HepG2 (cell line): ENCODE data around the gene TRAPPC4. TPM values are rescaled to one million over a fixed set of nuclear protein-coding genes. Genes with fewer than 3 reads are reported as not detected.

Experiments used
- AGO1 ChIP-seq: fragments of 200-400 bp; formaldehyde crosslinking; IDR thresholded peaks from 2 replicates; pipeline ENCODE4 v1.6.1; 2017; ENCODE audit warnings: mild to moderate bottlenecking, low read depth, low read length, moderate library complexity; ENCODE audit not compliant: poor library complexity, severe bottlenecking
- ATF2 ChIP-seq: sonication (generic); formaldehyde crosslinking; IDR thresholded peaks from 2 replicates; pipeline ENCODE4 v1.4.0; 2020; ENCODE audit warnings: missing genetic modification reagents
- CERS6 ChIP-seq: sonication (generic); formaldehyde crosslinking; IDR thresholded peaks from 2 replicates; pipeline ENCODE4 v1.5.0; 2020; ENCODE audit warnings: missing genetic modification reagents
- FIP1L1 ChIP-seq: fragments of 200-400 bp; formaldehyde crosslinking; IDR thresholded peaks from 2 replicates; pipeline ENCODE4 v1.6.1; 2018; ENCODE audit warnings: low read depth, mild to moderate bottlenecking, low read length, moderate library complexity, borderline replicate concordance; ENCODE audit not compliant: insufficient read depth
- FOXO1 ChIP-seq: sonication (generic); formaldehyde crosslinking; IDR thresholded peaks from 2 replicates; pipeline ENCODE4 v1.4.0; 2020; ENCODE audit warnings: missing genetic modification reagents
- RBM39 ChIP-seq: fragments of 200-400 bp; formaldehyde crosslinking; IDR thresholded peaks from one replicate; pipeline ENCODE4 v1.6.1; 2018; ENCODE audit warnings: antibody characterized with exemption, mild to moderate bottlenecking, low read depth, low read length; ENCODE audit not compliant: poor library complexity, severe bottlenecking
- REXO4 ChIP-seq: sonication (generic); formaldehyde crosslinking; IDR thresholded peaks from 2 replicates; pipeline ENCODE4 v1.8.0; 2022; ENCODE audit warnings: missing genetic modification reagents, mild to moderate bottlenecking, borderline replicate concordance
- SETDB1 ChIP-seq: sonication (generic); formaldehyde crosslinking; IDR thresholded peaks from 2 replicates; pipeline ENCODE4 v1.5.1; 2020; ENCODE audit warnings: missing genetic modification reagents, mild to moderate bottlenecking, borderline replicate concordance
- TEF ChIP-seq: sonication (generic); formaldehyde crosslinking; IDR thresholded peaks from 2 replicates; pipeline ENCODE4 v1.5.0; 2020; ENCODE audit warnings: missing genetic modification reagents
- ZMYM2 ChIP-seq: sonication (generic); formaldehyde crosslinking; IDR thresholded peaks from 2 replicates; pipeline ENCODE4 v1.8.0; 2022; ENCODE audit warnings: mild to moderate bottlenecking, missing genetic modification reagents
- ZNF543 ChIP-seq: sonication (generic); formaldehyde crosslinking; IDR thresholded peaks from 2 replicates; pipeline ENCODE4 v1.4.0; 2020; ENCODE audit warnings: mild to moderate bottlenecking, missing genetic modification reagents
- ZNF547 ChIP-seq: sonication (generic); formaldehyde crosslinking; IDR thresholded peaks from 2 replicates; pipeline ENCODE4 v1.5.1; 2020; ENCODE audit warnings: mild to moderate bottlenecking, missing genetic modification reagents
- ZNF572 ChIP-seq: sonication (generic); formaldehyde crosslinking; IDR thresholded peaks from 2 replicates; pipeline ENCODE4 v1.5.1; 2020; ENCODE audit warnings: mild to moderate bottlenecking, missing genetic modification reagents
- ZNF589 ChIP-seq: sonication (generic); formaldehyde crosslinking; conservative IDR thresholded peaks from 2 replicates; pipeline ENCODE4 v1.8.0; 2022; ENCODE audit warnings: mild to moderate bottlenecking, moderate library complexity, missing genetic modification reagents
- ZNF775 ChIP-seq: sonication (generic); formaldehyde crosslinking; IDR thresholded peaks from 2 replicates; pipeline ENCODE4 v1.4.0; 2020; ENCODE audit warnings: missing genetic modification reagents, mild to moderate bottlenecking, moderate library complexity, borderline replicate concordance
- ZNF850 ChIP-seq: sonication (generic); formaldehyde crosslinking; conservative IDR thresholded peaks from 2 replicates; pipeline ENCODE4 v1.9.0; 2021; ENCODE audit warnings: mild to moderate bottlenecking, missing genetic modification reagents
- ZSCAN5A ChIP-seq: sonication (generic); formaldehyde crosslinking; IDR thresholded peaks from 2 replicates; pipeline ENCODE4 v1.8.0; 2022; ENCODE audit warnings: mild to moderate bottlenecking, missing genetic modification reagents, borderline replicate concordance
- polyA plus RNA-seq, 8 experiments: library from polyadenylated mRNA; depleted of rRNA in 3 of 8; stranded (reverse) in 7 of 8; unstranded in 1 of 8; fragments of >200 nt; fragmentation: Illumina TruSeq in 4 of 8; extraction: Trizol in 4 of 8; gene quantifications; 2 replicates each; pipeline versions ENCODE4 v1.2.1 to v1.2.3, GENCODE V29; 2011 to 2016; ENCODE audit warnings: low read depth in 4 of 8, missing spikeins in 1 of 8, mixed read lengths in 1 of 8; ENCODE audit not compliant: insufficient read depth in 1 of 8
- total RNA-seq, 5 experiments: library from RNA; depleted of rRNA; stranded (reverse); fragments of >200 nt; fragmentation: Illumina TruSeq; extraction: Trizol; gene quantifications; 2 replicates each; pipeline ENCODE4 v1.2.3, GENCODE V29; 2016; ENCODE audit warnings: low read depth in 1 of 5
- TF ChIP-seq, protein P1 (sequence below): sonication (generic); formaldehyde crosslinking; IDR thresholded peaks from 2 replicates; pipeline ENCODE4 v1.9.0; 2021; ENCODE audit warnings: missing genetic modification reagents, borderline replicate concordance
- TF ChIP-seq, protein P2 (sequence below): sonication (generic); formaldehyde crosslinking; IDR thresholded peaks from 2 replicates; pipeline ENCODE4 v1.8.1; 2022; ENCODE audit warnings: low read depth, mild to moderate bottlenecking, missing genetic modification reagents

Gene TRAPPC4
- total and polyA plus RNA-seq, 2 of the 13 experiments (the other 11 are each of a cell fraction or from before 2014, with no cell fraction given): 97.4 to 140 TPM

DNA sequence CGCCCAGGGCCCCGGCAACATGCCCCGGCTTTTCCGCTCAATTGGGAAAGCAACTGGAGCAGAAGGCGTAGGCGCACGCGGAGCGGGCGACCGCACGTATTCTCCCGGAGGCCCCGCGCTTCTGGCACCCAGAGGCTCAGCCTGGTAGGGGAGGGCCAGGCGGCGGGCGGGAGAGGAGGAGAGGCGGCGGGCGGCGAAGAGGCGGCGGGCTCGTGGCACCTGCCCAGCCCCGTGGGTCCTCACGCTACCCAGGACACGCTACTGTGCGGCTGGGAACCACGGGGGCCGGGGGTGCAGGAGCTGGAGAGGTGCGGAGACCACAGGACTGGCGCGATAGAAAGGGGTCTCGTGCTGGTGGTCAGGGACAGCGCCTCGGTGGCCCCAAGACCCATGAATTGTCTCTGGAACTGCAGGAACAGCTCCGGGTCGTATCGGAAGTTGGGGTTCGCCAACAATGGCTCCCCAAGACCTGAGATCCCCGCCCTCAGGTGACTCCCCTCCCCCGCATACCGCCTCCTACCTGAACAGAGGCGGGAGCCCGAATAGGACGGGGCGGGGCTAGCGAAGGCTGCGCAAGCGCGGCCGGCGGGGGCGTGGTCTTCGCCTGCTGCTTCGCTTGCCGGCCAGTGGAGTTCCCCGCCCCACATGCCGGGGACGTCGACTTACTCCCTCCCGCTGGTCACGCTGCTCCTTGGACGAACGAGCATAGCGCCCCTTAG, 11.9 kb downstream of the TRAPPC4 start, which contains the start of gene SLC37A4 (continued):
- TF ChIP-seq ZNF589 (CRISPR knock-in tag) (no peak), FIP1L1 (no peak), FOXO1 (no peak; the same call in 1 of the 2 replicates), ZMYM2 (CRISPR knock-in tag) (peak; percentile 77), ATF2 (CRISPR knock-in tag) (peak; percentile 75), REXO4 (CRISPR knock-in tag) (no peak), ZNF572 (CRISPR knock-in tag) (0 out of 2 replicates have a peak, but pooled peaks have one; percentile 36), ZNF850 (no peak), ZSCAN5A (CRISPR knock-in tag) (0 out of 2 replicates have a peak, but pooled peaks have one; percentile 46), CERS6 (CRISPR knock-in tag) (no peak), ZNF547 (0 out of 2 replicates have a peak, but pooled peaks have one; percentile 64), SETDB1 (0 out of 2 replicates have a peak, but pooled peaks have one; percentile 35), TEF (CRISPR knock-in tag) (peak; percentile 75), AGO1 (no peak), ZNF543 (CRISPR knock-in tag) (0 out of 2 replicates have a peak, but pooled peaks have one; percentile 41), ZNF775 (CRISPR knock-in tag) (no peak), RBM39 (peak; percentile 66)
- TF ChIP-seq, protein P1, sequence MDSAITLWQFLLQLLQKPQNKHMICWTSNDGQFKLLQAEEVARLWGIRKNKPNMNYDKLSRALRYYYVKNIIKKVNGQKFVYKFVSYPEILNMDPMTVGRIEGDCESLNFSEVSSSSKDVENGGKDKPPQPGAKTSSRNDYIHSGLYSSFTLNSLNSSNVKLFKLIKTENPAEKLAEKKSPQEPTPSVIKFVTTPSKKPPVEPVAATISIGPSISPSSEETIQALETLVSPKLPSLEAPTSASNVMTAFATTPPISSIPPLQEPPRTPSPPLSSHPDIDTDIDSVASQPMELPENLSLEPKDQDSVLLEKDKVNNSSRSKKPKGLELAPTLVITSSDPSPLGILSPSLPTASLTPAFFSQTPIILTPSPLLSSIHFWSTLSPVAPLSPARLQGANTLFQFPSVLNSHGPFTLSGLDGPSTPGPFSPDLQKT: no peak
- TF ChIP-seq, protein P2, sequence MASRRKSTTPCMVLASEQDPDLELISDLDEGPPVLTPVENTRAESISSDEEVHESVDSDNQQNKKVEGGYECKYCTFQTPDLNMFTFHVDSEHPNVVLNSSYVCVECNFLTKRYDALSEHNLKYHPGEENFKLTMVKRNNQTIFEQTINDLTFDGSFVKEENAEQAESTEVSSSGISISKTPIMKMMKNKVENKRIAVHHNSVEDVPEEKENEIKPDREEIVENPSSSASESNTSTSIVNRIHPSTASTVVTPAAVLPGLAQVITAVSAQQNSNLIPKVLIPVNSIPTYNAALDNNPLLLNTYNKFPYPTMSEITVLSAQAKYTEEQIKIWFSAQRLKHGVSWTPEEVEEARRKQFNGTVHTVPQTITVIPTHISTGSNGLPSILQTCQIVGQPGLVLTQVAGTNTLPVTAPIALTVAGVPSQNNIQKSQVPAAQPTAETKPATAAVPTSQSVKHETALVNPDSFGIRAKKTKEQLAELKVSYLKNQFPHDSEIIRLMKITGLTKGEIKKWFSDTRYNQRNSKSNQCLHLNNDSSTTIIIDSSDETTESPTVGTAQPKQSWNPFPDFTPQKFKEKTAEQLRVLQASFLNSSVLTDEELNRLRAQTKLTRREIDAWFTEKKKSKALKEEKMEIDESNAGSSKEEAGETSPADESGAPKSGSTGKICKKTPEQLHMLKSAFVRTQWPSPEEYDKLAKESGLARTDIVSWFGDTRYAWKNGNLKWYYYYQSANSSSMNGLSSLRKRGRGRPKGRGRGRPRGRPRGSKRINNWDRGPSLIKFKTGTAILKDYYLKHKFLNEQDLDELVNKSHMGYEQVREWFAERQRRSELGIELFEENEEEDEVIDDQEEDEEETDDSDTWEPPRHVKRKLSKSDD (CRISPR knock-in tag): peak; percentile 62; the same call in 1 of the 2 replicates
